ENCODE data around the gene CPT1C.

Gene CPT1C

GRCh38 chr19:49662011-49662410 lies 28.9 kb upstream of the CPT1C start:
- no peak for DNase-seq

GRCh38 chr19:49663224-49663623 lies 27.7 kb upstream of the CPT1C start:
- no peak for DNase-seq

DNA sequence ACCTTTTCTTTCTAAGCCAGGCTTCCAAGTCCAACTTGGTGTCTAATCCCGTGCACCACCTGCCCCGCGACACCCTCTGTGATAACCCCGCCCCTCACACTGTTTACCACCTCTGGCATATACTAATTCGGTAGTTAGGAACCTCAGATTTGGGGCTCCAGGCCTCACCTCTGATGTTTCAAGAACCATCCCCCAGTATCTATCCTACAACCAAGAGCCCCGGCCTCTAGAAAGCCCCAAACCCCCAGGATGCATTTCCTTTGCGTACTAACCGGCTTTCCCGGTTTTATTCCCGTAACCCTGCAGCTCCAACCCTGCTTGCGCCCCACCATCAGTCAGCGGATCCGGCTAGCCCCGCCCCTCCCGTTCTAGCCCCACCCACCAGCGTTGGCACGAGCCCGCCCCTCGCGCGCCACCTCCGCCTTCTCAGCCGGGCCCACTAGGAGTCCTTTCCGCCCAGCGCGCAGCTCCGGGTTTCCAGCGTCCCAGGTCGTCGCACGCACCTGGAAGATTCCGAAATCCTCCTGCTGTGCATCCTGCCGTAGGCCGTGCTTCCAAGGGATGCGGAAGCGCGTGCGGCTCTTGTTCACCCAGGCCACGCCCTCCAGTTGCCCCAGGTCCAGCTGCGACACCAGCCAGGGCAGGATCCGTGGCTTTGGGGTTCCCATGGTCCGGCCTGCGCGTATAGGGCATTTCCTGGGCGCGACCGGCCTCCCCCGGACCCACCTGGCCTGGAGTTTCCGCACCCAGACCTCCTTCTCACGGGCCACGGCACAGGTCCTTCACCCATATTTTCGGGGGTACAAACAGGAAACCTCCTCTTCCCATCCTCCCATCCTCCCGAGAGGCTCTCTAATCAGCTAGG lies 26.5 kb upstream of the CPT1C start:
- peak; percentile 86 to 90 (median 89) for DNase-seq

- DNase-seq = no peak
Observed at GRCh38 chr19:49665036-49665350, 25.9 kb upstream of the CPT1C start.

GRCh38 chr19:49665351-49666119 lies 25.4 kb upstream of the CPT1C start, which contains the start of the genes BCL2L12 and IRF3:
TSS of gene BCL2L12 (plus strand) at chr19:49665933. CDS start at chr19:49666693, 760 bp downstream.
TSS of gene IRF3 (minus strand) at chr19:49665857. CDS start at chr19:49664838, 1,019 bp downstream.
- peak; percentile 90 to 98 (median 92) for DNase-seq

DNA sequence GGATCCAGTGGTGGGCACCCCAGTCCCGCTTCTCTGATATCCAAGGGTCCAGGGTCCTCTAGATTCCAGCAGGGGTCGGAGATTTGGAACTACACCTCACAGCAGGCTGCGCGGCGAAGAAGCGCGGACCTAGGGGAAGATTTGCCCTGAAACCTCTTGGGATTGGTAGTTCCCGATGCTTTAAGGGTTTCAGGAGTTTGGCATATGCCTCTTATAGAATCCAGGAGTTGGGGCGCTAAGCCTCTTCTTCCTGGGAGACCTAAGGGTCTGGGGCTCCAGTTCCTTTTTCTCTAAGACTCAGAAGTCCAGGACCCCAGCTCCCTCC lies 24.8 kb upstream of the CPT1C start:
- DNase-seq = no peak

GRCh38 chr19:49667473-49667872 lies 23.4 kb upstream of the CPT1C start:
- DNase-seq = no peak

DNA sequence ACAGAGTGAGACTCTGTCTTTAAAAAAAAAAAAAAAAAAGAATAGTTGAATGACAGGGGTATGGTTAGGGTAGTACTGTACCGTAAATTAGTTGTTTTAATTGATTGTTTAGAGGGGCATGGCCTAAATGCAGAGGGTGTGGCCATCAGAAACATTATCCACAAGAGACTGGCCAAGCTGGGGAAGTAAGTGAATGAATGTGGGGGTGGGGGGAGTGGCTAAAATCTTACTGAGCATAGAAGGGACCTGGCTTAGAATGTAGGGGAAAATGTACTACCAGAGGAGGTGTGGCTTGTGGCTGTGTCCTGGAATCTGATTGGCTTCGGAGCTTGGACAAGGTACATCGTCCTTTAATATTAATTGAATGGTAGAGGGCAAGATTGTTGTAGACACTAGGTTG lies 21.4 kb upstream of the CPT1C start:
- no peak for DNase-seq

DNA sequence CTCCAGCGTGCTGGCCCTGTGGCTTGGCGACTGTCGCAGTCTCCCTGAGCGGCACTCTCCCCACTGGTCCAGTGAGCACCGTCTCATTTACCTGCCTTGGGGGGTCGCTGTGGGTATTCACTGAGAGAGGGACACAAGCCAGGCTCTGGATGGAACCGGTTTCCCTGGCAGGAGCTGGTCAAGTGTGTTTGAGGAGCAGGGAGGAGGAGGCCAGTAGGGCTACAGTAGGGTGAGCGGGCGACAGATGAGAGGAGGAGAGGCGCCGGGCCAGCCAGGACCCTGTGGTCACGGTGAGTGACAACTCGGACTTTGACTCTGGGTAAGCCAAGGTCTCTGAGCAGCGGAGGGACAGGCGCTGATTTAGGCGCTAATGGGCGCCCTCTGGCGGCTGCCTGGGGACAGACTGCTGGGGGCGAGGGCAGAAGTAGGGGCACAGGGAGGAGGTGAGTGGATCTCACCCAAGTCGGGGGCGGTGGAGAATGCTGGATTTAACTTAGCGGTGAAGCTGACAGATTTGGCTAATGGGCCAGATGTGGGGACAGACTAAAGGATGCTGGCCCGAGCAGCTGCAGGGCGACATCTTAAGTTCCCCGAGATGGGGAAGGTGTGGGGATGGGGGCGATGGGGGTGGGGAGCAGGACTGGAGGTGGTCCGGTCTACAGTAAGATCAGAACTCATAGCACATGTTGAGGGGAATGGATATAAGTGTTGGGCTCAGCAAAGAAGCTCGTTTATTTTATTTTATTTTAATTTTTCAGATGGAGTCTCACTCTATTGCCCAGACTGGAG lies 18.6 kb upstream of the CPT1C start:
- peak; percentile 70 to 80 (median 73) for DNase-seq

DNA sequence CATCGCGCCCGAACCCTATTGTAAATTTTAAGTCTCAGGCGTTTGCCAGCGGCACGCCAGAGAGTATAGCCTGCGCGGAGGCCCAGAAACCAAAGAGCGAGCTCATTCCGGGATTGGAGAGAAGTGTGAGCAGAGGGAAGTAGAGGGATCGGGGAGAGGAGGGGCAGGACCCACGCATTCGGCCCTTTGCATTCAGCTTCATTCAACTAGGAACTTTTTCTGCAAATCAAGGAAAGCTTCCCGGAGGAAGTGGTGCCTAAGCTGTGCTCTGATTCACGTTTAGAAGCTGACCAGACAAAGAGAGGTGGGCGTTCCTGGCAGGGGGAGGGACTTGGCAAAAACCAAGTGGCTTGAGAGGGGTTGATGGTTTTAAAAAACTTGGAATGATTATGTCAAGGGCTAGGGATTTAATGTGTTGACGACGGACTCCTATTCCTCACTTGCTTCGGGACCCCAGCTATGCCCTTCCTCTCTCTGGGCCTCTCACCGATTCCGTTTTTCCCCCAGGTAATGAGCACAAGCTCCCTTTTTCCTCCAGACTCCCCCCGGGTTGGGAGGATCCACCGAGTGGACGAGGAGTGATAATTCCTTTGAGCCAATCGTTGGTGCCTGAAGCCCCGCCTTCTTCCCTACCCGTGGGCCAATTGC lies 14.7 kb upstream of the CPT1C start:
- peak in 2 of 3 experiments; percentile 96 to 97 for DNase-seq

DNA sequence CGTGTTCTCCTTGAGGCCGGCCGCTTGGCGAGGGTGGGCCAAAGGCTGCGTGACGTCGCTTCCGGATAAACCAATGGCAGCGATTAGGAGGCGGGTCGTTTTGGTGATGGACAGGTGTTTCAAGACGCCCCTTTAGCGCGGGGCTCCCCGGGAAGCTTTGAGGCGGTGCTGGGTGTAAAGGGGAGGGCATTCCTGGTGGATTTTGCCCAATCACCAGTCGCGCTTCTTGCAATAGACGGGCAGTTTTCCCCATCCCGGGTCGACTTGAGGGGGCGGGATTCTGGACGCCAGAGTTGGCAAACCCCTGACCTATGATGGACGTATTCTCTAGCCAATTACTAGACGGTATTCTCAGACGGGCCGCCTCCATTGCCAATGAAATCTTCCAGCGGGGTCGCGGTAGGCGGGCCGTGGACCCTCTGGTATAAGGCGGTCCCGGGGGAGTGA lies 14.1 kb upstream of the CPT1C start:
- peak; percentile 99 to 100 (median 100) for DNase-seq

- DNase-seq = peak in 2 of 3 experiments; percentile 47 to 63
Observed at GRCh38 chr19:49677231-49677900, 13.6 kb upstream of the CPT1C start, which contains the start of gene PRMT1. TSS of gene PRMT1 (plus strand) at chr19:49677271. CDS start at chr19:49677281, 10 bp downstream.

- DNase-seq = peak; percentile 58 to 79 (median 68)
Observed at GRCh38 chr19:49677901-49678674, 12.8 kb upstream of the CPT1C start.

DNA sequence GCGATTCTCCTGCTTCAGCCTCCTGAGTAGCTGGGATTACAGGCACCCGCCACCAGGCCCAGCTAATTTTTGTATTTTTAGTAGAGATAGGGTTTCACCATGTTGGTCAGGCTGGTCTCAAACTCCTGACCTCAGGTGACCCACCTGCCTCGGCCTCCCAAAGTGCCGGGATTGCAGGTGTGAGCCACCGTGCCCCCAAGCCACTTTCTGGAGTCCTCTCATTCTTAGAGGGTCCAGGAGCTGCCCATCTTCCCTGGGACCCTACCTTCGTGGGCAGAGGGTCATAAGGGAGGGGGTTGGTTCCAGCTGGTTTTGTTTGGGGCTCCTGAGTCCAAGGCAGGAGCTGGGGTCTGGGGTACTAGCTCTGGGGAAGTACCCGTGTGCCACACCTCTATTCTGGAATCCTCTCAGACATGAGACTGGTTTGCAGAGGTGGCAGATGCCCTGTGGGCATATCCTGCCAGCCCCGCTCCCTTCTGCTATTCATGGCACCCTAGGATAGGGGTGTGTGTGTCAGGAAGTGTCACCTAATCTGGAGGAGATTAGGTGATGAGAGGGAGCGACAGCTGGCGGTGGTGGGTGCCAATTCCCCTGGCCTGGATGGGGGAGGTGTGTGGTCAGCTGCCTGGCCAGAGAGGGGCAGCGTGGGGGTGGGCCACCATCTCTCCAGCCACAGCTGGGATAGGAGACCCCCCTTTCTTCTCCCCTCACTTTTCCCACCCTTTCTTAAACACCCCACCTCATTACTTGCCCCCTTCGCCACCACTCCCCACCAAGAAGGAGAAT lies 11.7 kb upstream of the CPT1C start:
- DNase-seq = no peak

GRCh38 chr19:49679771-49680413 lies 11.0 kb upstream of the CPT1C start:
- DNase-seq = no peak

- DNase-seq = peak; percentile 81 to 92 (median 91)
Observed at GRCh38 chr19:49680421-49681351, 10.2 kb upstream of the CPT1C start.

GRCh38 chr19:49681830-49682229 lies 9.1 kb upstream of the CPT1C start:
- DNase-seq = no peak

GRCh38 chr19:49682274-49682673 lies 8.6 kb upstream of the CPT1C start:
- DNase-seq = no peak
